Fibroblast of villous mesenchyme (primary cell): Measurements from ENCODE around the gene KCNQ1. TPM values are rescaled to one million over a fixed set of nuclear protein-coding genes. Genes with fewer than 3 reads are reported as not detected.
A peak's percentile ranks its signal among the peaks of the same experiment; 100 is the strongest.

Source experiments
- DNase-seq: peaks from one replicate; pipeline ENCODE4 v3.0.0-alpha.2; 2010; ENCODE audit warnings: low read depth
- H3K4me3 ChIP-seq: 2 replicates; pipeline ENCODE4 v1.5.1; 2011; ENCODE audit warnings: low read depth, mild to moderate bottlenecking, low read length
- total RNA-seq: library from RNA; depleted of rRNA; stranded (reverse); fragments of >200 nt; gene quantifications from 2 replicates; pipeline ENCODE4 v1.2.3, GENCODE V29; 2012
- TF ChIP-seq, protein P1 (sequence below): IDR thresholded peaks from 2 replicates; pipeline ENCODE4 v1.5.1; 2012; ENCODE audit warnings: low read depth, mild to moderate bottlenecking, low read length; ENCODE audit not compliant: insufficient read depth

Gene KCNQ1
- total RNA-seq, 1 donor: not detected

DNA sequence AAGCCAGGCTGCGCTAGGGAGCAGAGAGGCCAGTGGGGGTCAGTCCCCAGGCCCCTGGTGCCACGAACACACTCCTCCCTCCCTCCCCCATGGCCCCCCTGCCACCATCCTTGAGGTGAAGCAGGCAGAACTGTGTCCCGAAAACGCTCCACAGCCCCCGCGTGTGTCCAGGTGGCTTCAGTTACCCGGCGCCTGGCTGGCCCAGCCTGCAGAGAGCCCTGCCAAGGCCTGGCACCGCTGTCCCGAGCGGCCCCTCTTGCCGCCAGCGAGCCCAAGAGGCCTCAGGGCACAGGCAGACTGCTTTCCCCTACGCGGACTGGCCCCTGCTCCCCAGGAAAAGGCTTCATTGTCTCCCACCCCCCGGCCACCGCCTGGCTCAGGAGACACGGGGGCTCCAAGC lies 413.1 kb downstream of the KCNQ1 start:
- DNase-seq: no peak
- TF ChIP-seq, protein P1, sequence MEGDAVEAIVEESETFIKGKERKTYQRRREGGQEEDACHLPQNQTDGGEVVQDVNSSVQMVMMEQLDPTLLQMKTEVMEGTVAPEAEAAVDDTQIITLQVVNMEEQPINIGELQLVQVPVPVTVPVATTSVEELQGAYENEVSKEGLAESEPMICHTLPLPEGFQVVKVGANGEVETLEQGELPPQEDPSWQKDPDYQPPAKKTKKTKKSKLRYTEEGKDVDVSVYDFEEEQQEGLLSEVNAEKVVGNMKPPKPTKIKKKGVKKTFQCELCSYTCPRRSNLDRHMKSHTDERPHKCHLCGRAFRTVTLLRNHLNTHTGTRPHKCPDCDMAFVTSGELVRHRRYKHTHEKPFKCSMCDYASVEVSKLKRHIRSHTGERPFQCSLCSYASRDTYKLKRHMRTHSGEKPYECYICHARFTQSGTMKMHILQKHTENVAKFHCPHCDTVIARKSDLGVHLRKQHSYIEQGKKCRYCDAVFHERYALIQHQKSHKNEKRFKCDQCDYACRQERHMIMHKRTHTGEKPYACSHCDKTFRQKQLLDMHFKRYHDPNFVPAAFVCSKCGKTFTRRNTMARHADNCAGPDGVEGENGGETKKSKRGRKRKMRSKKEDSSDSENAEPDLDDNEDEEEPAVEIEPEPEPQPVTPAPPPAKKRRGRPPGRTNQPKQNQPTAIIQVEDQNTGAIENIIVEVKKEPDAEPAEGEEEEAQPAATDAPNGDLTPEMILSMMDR: no peak
- no peak overlapping the region for H3K4me3 ChIP-seq

DNA sequence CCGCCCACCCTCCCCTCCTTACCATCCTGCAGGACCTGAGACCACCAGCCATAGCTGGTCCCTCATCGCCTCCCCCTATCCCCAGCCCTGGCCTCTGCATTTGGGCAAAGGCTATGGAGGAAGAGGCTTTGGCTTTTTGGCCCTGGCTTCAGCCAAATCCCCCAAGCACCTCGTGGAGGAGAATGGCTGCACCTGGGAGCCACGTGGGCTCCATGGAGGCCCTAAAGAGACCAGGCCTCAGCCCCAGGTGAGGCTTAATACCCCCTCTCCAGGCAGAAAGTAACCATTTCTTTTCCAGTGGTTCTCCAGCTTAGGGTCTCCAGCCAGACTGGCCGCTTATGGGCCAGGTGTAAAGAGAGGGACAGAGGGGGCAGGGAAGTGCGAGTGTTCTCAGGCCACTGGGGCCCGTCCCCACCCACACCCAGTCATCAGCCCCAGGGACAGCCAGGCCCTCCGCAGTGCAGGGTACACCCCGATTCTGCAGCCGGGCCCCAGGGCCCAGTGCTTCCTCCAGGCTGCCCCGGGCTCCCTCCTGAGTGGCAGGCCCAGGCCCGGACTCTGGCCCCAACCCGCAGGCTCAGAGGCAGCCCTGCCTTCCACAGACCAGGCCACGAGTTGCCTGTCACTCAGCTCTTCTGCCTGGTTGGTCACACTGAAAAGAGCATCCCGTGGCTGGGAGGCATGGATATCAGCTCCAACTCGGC lies 414.3 kb downstream of the KCNQ1 start:
- DNase-seq: no peak
- TF ChIP-seq, protein P1: no peak
- no peak overlapping the region for H3K4me3 ChIP-seq

DNA sequence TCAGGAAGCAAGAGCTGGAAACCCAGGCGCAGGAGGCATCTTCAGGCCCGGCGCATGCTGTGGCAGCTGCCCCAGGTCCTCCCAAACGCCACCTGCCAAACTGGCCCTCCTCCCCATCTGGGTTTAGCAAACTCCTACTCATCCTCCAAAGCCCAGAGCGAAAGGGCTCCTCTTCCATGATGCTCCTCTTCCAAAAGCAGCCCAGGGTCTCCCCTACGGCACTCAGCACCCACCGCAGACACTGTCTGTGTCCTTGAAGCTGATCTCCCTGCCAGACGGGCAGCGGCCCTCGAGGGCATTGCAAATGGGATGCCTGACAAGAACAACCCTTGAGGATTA lies 414.9 kb downstream of the KCNQ1 start:
- no peak overlapping the region for H3K4me3 ChIP-seq
- no peak for DNase-seq
- TF ChIP-seq, protein P1: no peak

DNA sequence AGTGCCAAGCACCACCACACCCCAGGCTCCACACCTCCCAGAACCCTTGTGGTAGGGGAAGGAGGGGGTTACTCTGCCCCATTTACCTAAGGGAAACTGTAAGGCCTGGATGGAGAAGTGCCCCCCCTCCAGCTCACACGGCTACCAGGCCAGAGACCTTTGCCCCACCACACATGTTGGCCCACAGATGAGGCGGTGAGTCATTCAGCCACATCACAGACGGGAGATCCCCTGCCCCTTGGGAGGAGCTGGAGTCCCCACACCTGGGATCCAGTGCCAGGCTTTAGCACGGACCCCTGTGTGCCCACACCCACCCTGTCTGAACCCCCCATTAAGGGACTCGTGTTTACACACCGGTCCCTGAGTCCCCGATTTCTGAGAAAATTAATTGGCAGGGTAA lies 415.8 kb downstream of the KCNQ1 start:
- peak; percentile 75 for DNase-seq
- TF ChIP-seq, protein P1: no peak

DNA sequence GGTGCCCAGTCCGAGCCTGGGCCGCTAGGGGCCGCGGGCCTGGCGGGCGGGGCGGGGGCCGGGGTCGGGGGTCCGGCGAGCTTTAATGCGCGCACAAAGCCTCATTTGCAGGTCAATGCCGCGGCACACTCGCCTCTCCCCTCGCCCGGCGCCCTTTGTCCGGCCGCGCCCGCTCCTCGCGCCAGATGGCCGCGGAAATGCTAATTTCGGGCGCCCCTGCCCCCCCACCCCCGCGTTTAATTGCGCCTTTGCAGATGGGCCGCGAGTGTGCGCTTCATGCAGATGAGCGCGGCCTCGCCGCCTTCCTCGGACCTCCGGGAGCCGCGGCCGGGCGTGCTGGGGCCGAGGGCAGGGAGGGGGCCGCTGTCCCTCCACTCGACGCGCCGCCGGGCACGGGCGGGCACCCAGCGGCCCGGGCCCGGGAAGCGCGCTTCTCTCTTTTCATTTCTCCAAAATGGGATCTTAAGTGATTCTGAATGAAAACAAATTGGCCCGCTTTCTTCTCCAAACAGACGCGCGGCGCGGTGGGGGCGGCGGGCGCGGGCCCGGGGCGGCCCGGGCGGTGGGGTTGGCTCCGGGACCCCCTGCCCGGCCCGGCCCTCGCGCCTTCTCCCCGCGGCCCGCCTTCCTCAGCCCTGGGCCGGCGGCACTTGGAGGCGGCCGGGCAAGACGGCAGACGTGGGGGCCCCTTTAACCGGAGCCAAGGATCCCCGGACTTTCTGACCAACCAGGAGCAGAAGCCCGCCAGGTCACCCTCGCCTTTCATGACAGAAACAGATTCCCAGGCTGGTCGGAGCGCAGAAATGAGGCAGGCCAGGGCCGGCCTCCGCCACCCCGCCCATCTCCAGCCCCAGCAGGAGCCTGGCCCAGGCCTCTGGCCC lies 417.8 kb downstream of the KCNQ1 start:
- TF ChIP-seq, protein P1: no peak
- no peak overlapping the region for H3K4me3 ChIP-seq
- DNase-seq: no peak

More for the DNA sequence above, 415.8 kb downstream of the KCNQ1 start:
- no peak overlapping the region for H3K4me3 ChIP-seq

DNA sequence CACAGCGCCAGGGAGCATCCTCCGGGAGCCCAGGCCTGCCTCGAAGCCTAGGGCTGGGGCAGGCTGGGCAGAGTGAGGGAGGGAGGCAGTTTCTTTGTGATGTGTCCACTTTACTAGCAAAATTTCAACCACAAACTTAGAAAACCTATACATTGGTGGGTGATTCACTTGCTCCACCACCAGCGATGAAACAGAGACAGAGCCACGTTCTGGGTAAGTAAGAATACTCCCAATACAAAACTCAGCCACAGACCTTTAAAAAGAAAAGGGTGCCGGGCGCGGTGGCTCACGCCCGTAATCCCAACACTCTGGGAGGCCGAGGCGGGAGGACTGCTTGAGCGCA lies 418.4 kb downstream of the KCNQ1 start:
- no peak overlapping the region for H3K4me3 ChIP-seq
- no peak for DNase-seq
- TF ChIP-seq, protein P1: no peak

DNA sequence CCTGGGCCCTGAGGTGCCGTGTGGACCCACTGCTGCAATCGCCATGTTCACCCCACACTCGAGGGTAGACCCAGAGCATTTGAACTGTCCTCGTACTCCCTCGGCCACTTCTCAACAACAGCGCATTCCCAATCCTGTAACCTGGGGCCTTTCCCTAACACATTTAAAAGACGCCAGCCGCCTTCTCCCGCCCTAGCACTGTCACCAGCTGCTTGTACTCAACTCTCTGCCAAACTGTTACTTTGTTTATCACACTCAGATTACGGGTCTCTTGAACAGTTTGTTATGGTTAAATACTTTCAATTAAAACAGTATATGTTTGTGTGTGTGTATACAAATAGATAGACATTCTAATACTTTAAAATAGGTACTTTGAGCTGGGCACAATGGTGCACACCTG lies 420.1 kb downstream of the KCNQ1 start:
- H3K4me3 ChIP-seq: no peak overlapping the region
- DNase-seq: no peak
- TF ChIP-seq, protein P1: no peak
